OCI-LY3 (cell line): ENCODE measurements around the gene RABAC1.

ENCODE experiments used
- CTCF ChIP-seq: fragments of 200-600, 300-600 bp; sonication (generic); IDR thresholded peaks from 2 replicates; pipeline ENCODE4 v1.5.1; 2014; ENCODE audit warnings: antibody characterized with exemption, low read length, low read depth
- EZH2phosphoT487 ChIP-seq: fragments of 200-600 bp; shearing (Covaris generic); IDR thresholded peaks from 2 replicates; pipeline ENCODE4 v1.6.1; 2018; ENCODE audit warnings: antibody characterized with exemption, mixed run types, low read depth

GRCh38 chr19:41937525-41938468 is 21.3 kb downstream of the RABAC1 start:
- TF ChIP-seq CTCF: no peak
- no peak for TF ChIP-seq EZH2phosphoT487
